Measurements from ENCODE around the gene UBE2QL1. TPM values are rescaled to one million over a fixed set of nuclear protein-coding genes. Genes with fewer than 3 reads are reported as not detected.

Gene UBE2QL1
- polyA plus RNA-seq, 1 of the 3 experiments (the other 2 are of a cell fraction) = 0.28 TPM

DNA sequence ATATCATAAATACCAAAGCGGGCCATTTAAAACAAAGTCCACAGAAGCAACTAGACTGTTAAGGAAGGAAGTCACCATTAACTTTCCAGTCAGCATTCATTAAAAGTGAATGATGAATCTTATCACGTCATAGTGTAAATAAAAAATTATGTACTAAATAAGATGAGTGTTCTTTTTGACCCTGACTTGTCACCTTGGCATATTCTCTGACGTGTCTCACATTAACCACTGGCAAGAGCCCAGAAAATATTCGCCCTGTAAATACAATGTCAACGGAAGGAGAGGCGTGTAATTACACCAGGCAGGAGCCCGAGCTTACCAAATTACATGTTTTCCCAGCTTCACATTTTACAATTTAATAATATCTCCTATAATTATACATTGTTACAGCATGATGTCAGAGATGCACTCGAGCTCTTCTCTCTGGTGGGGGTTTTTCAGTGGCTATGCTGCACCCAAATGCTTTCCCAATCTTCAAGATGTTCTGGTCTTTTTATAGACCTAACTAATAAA is 29.3 kb upstream of the UBE2QL1 start:
- H3K9me2 ChIP-seq = no peaks in the 10 kb centered on the region
- no peak for TF ChIP-seq RFX5 (IDR thresholded peaks at IDR 0.05; ENCODE audit: low read length)
- TF ChIP-seq, protein P1, sequence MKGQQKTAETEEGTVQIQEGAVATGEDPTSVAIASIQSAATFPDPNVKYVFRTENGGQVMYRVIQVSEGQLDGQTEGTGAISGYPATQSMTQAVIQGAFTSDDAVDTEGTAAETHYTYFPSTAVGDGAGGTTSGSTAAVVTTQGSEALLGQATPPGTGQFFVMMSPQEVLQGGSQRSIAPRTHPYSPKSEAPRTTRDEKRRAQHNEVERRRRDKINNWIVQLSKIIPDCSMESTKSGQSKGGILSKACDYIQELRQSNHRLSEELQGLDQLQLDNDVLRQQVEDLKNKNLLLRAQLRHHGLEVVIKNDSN (IDR thresholded peaks at IDR 0.05; ENCODE audit: borderline replicate concordance, low read depth) = no peak
- no peak for TF ChIP-seq TAF1 (IDR thresholded peaks at IDR 0.05; ENCODE audit: borderline replicate concordance, low read depth, low read length)
- TF ChIP-seq RCOR1 (IDR thresholded peaks at IDR 0.05; ENCODE audit: low read length) = no peak
- TF ChIP-seq RXRA (IDR thresholded peaks at IDR 0.05; ENCODE audit: borderline replicate concordance, low read depth) = no peak
- TF ChIP-seq, protein P2, sequence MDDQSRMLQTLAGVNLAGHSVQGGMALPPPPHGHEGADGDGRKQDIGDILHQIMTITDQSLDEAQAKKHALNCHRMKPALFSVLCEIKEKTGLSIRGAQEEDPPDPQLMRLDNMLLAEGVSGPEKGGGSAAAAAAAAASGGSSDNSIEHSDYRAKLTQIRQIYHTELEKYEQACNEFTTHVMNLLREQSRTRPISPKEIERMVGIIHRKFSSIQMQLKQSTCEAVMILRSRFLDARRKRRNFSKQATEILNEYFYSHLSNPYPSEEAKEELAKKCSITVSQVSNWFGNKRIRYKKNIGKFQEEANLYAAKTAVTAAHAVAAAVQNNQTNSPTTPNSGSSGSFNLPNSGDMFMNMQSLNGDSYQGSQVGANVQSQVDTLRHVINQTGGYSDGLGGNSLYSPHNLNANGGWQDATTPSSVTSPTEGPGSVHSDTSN (IDR thresholded peaks at IDR 0.05) = no peak
- no peak for TF ChIP-seq NFIC (IDR thresholded peaks at IDR 0.05; ENCODE audit: borderline replicate concordance)
- TF ChIP-seq, protein P3, sequence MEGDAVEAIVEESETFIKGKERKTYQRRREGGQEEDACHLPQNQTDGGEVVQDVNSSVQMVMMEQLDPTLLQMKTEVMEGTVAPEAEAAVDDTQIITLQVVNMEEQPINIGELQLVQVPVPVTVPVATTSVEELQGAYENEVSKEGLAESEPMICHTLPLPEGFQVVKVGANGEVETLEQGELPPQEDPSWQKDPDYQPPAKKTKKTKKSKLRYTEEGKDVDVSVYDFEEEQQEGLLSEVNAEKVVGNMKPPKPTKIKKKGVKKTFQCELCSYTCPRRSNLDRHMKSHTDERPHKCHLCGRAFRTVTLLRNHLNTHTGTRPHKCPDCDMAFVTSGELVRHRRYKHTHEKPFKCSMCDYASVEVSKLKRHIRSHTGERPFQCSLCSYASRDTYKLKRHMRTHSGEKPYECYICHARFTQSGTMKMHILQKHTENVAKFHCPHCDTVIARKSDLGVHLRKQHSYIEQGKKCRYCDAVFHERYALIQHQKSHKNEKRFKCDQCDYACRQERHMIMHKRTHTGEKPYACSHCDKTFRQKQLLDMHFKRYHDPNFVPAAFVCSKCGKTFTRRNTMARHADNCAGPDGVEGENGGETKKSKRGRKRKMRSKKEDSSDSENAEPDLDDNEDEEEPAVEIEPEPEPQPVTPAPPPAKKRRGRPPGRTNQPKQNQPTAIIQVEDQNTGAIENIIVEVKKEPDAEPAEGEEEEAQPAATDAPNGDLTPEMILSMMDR (IDR thresholded peaks at IDR 0.05) = no peak
- TF ChIP-seq GATA2 (CRISPR knock-in tag; IDR thresholded peaks at IDR 0.05) = no peak
- no peak for TF ChIP-seq ELF1 (IDR thresholded peaks at IDR 0.05)
- TF ChIP-seq MXI1 (IDR thresholded peaks at IDR 0.05; ENCODE audit: low read depth, low read length) = no peak
- TF ChIP-seq, protein P4, sequence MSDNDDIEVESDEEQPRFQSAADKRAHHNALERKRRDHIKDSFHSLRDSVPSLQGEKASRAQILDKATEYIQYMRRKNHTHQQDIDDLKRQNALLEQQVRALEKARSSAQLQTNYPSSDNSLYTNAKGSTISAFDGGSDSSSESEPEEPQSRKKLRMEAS (IDR thresholded peaks at IDR 0.05; ENCODE audit: low read depth) = no peak
- TF ChIP-seq EP300 (IDR thresholded peaks at IDR 0.05; ENCODE audit: borderline replicate concordance in 1 of 2, low read depth in 1 of 2, low read length in 1 of 2) = no peak
- no peak overlapping the region for H3K9ac ChIP-seq
- no peaks in the 10 kb centered on the region for H3K79me2 ChIP-seq (ENCODE audit: insufficient read depth)
- H3K9me3 ChIP-seq = no peaks in the 10 kb centered on the region
- DNase-seq = no peak
- ChIA-PET CTCF (no interaction called here), POLR2A (no interaction called here)
- no peaks in the 10 kb centered on the region for H3F3A ChIP-seq (replicated peaks; ENCODE audit: insufficient read depth)
- no peak overlapping the region for H3K4me2 ChIP-seq
- H3K4me3 ChIP-seq (ENCODE audit: low read depth in 2 of 2, low read length in 1 of 2) = no peak overlapping the region
- no peak overlapping the region for H2AFZ ChIP-seq (ENCODE audit: low read depth)
- 39% methylated on average over 8 of the region's 8 CpGs for WGBS (ENCODE audit: low lambda C conversion rate)
- H3K36me3 ChIP-seq (replicated peaks in 1 of 2; ENCODE audit: control insufficient read depth in 1 of 2, insufficient read depth in 2 of 2, low read length in 1 of 2) = no peaks in the 10 kb centered on the region
- peaks cover 0 to 4% of the 10 kb centered on the region in 2 experiments; a peak in 1 of 4 replicates for H3K4me1 ChIP-seq (ENCODE audit: control insufficient read depth in 1 of 2, insufficient read depth in 2 of 2, low read depth in 1 of 2, low read length in 1 of 2)
- H4K20me1 ChIP-seq (ENCODE audit: insufficient read depth) = no peaks in the 10 kb centered on the region
- no peaks in the 10 kb centered on the region for H3K27me3 ChIP-seq (ENCODE audit: insufficient read depth)
- H3K27ac ChIP-seq (ENCODE audit: low read depth in 2 of 2, low read length in 1 of 2) = no peak overlapping the region

Measured in SK-N-SH (cell line).